Measurements from ENCODE around the gene FLOT2.

DNA sequence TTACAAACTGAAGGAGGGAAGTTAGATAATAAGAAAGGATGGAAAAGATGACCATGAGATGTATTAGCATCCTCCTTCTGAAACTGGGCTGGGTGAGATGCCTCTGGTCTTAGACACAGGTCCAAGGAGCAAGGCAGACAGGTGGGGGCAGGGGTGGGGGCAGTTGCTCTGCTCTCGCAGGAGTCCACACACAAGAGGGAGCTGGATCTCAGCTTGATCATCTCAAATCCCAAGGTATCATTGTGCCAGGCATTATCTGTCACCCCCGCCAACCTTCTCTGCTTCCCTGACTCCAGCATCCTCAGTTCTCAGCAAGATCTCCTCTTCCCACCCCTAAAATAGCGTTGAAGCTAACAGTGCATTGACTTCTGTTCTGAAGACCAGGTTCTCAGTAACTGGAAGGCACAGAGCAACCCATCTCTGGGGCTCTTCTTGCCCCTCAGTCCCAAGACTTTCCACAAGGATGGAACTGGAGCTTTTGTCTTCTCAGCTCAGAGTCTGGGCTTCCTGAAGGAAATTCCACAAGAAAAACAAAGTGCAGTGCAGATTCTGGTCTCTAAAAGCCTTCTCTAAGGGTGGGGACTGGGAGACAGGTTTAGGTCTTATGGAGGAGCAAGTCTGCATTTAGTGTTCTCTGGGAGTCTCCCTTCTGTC, 1.6 kb downstream of the FLOT2 start:
- TF ChIP-seq CTCF (IDR thresholded peaks at IDR 0.05) (no peak), POLR2A (IDR thresholded peaks at IDR 0.05) (no peak)

Data from lower leg skin (tissue), 3 donors.